ENCODE data around the gene BEX3.

DNA sequence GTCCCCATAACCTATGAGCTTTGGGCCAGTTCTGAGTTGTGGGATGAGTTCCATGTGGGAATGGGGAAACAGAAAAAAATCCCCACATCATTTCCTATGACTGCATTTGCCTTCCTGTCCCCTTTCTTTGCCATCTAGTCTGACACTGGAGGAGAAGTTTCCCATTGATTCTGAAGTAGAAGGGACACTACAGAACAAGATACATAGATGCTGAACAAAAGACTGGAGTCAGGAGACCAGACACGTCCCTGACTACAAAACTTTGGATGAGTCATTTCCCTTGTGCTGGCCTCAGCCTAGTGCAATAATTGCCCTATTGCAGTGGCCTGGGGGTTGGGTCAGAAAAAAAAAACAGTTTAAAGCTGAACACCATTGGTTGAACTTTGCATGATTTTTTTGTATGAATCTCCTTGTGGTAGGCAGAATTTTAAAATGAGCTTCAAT lies 22.1 kb downstream of the BEX3 start:
- TF ChIP-seq, protein P1, sequence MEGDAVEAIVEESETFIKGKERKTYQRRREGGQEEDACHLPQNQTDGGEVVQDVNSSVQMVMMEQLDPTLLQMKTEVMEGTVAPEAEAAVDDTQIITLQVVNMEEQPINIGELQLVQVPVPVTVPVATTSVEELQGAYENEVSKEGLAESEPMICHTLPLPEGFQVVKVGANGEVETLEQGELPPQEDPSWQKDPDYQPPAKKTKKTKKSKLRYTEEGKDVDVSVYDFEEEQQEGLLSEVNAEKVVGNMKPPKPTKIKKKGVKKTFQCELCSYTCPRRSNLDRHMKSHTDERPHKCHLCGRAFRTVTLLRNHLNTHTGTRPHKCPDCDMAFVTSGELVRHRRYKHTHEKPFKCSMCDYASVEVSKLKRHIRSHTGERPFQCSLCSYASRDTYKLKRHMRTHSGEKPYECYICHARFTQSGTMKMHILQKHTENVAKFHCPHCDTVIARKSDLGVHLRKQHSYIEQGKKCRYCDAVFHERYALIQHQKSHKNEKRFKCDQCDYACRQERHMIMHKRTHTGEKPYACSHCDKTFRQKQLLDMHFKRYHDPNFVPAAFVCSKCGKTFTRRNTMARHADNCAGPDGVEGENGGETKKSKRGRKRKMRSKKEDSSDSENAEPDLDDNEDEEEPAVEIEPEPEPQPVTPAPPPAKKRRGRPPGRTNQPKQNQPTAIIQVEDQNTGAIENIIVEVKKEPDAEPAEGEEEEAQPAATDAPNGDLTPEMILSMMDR (IDR thresholded peaks at IDR 0.05; ENCODE audit: insufficient read depth, low read length): no peak
- TF ChIP-seq POLR2AphosphoS5 (IDR thresholded peaks at IDR 0.05; ENCODE audit: low read depth): no peak
